Progenitor cell of endocrine pancreas (in vitro differentiated cells): ENCODE measurements around the gene CYTH4. TPM values are rescaled to one million over a fixed set of nuclear protein-coding genes. Genes with fewer than 3 reads are reported as not detected.

ENCODE experiments used
- DNase-seq: peaks from one replicate; pipeline ENCODE4 v3.0.0; 2021; ENCODE audit warnings: low spot score; ENCODE audit not compliant: unreplicated experiment
- H3K27ac Mint-ChIP-seq: 2 replicates; pipeline ENCODE4 v1.8.0; 2021; ENCODE audit warnings: mild to moderate bottlenecking, moderate library complexity, mixed read lengths
- H3K27me3 Mint-ChIP-seq: 2 replicates; pipeline ENCODE4 v1.8.0; 2021; ENCODE audit warnings: mixed read lengths
- H3K36me3 Mint-ChIP-seq: 2 replicates; pipeline ENCODE4 v1.8.0; 2022; ENCODE audit warnings: mixed read lengths; ENCODE audit not compliant: insufficient read depth
- H3K4me1 Mint-ChIP-seq: 2 replicates; pipeline ENCODE4 v1.8.0; 2021; ENCODE audit warnings: low read depth, mixed read lengths
- H3K4me3 Mint-ChIP-seq: 2 replicates; pipeline ENCODE4 v1.8.0; 2021; ENCODE audit warnings: low read depth, mild to moderate bottlenecking, moderate library complexity, mixed read lengths
- H3K9me3 Mint-ChIP-seq: 2 replicates; pipeline ENCODE4 v1.8.0; 2021; ENCODE audit warnings: low read depth, mixed read lengths
- CTCF ChIP-seq: fragments of 200-600 bp; sonication (generic); IDR thresholded peaks from one replicate; pipeline ENCODE4 v1.5.0; 2021; ENCODE audit warnings: antibody characterized with exemption, mild to moderate bottlenecking; ENCODE audit not compliant: unreplicated experiment
- total RNA-seq: library from RNA; stranded (reverse); gene quantifications from 2 replicates; pipeline ENCODE4 v1.2.1, GENCODE V29; 2021

Gene CYTH4
- total RNA-seq, 1 donor from 2014 or later: not detected

DNA sequence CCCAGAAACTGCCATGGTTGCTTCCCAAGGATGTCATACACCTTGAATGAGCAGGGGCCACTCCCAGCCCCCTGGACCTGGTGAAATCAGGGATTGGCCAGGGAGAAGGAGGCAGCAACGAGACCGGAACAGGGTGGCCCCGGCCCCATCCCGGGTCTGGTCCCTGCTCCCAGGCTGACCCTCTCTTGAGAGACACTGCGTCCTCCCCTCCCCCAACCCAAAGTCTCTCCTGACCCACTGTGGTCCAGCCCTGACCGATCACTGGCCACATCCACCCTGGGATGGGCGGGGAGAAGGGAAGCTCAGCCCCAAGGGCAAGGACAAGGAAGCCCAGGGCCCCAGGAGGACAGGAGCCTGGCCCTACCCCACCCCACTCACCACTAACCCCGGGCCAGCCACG, 12.4 kb downstream of the CYTH4 start:
- Mint-ChIP-seq H3K4me3 (no peak overlapping the region), H3K27me3 (peaks cover 16% of the 10 kb centered on the region), H3K4me1 (no peaks in the 10 kb centered on the region), H3K27ac (no peak overlapping the region), H3K36me3 (no peaks in the 10 kb centered on the region), H3K9me3 (peaks cover 4% of the 10 kb centered on the region)
- no peak for DNase-seq
- no peak for TF ChIP-seq CTCF

DNA sequence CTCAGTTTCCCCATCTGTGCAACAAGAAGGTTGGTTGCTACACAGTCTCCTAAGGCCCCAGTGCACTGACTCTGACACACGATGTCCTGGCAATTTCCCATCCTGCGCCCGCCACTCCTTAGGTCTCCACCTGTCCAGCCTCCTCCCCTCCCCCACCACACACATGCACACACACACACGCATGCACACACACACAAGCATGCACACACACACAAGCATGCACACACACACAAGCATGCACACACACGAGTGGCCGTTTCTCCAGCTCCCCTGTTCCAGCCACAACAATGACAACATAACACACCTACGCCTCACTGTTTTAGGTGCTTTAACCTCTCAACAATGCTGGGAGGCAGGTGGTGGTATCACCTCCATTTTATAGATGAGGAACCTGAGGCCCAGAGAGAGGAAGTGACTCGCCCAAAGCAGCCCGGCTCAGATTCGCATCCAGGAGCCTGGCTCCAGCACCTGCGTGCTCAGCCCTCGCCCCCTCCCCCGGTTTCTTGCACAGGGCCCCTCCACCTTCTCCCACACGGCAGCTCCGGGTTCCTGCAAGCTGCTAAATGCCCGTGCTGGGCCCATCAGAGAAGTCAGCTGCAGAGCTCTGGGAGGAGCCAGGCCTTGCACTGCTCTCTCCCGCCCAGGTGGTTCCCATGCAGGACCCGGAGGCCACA, 13.0 kb downstream of the CYTH4 start:
- Mint-ChIP-seq H3K27ac (no peak overlapping the region), H3K36me3 (no peaks in the 10 kb centered on the region), H3K9me3 (peaks cover 4% of the 10 kb centered on the region), H3K4me3 (no peak overlapping the region), H3K27me3 (peaks cover 15% of the 10 kb centered on the region), H3K4me1 (no peaks in the 10 kb centered on the region)
- DNase-seq: no peak
- TF ChIP-seq CTCF: no peak

DNA sequence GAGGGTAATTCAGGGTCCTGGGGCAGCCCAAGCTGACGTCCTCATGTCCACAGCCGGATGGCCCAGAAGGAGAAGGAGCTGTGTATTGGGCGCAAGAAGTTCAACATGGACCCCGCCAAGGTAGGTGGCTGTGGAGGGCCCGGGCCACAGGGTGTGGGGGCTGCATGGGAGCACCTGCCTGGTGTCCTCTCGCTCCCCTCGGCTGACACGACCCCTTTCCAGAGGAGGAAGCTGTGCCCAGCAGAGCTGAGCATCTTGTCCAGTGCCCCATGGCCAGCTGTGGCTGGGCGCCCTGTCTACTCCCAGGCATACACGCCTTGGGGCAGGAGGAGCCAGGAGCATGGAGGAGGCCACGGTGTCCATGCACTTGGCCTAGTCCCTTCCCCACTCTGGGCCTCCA, 13.6 kb downstream of the CYTH4 start:
- H3K27ac Mint-ChIP-seq: no peak overlapping the region
- no peak overlapping the region for H3K4me3 Mint-ChIP-seq
- H3K36me3 Mint-ChIP-seq: no peaks in the 10 kb centered on the region
- DNase-seq: no peak
- H3K9me3 Mint-ChIP-seq: peaks cover 4% of the 10 kb centered on the region
- no peaks in the 10 kb centered on the region for H3K4me1 Mint-ChIP-seq
- no peak for TF ChIP-seq CTCF
- peaks cover 15% of the 10 kb centered on the region for H3K27me3 Mint-ChIP-seq

GRCh38 chr22:37298748-37299495, 16.6 kb downstream of the CYTH4 start:
- H3K9me3 Mint-ChIP-seq: no peaks in the 10 kb centered on the region
- no peak overlapping the region for H3K27ac Mint-ChIP-seq
- no peak overlapping the region for H3K4me3 Mint-ChIP-seq
- no peaks in the 10 kb centered on the region for H3K4me1 Mint-ChIP-seq
- no peaks in the 10 kb centered on the region for H3K36me3 Mint-ChIP-seq
- TF ChIP-seq CTCF: no peak
- H3K27me3 Mint-ChIP-seq: peaks cover 20% of the 10 kb centered on the region
- DNase-seq: no peak

- DNase-seq: no peak
- no peaks in the 10 kb centered on the region for H3K4me1 Mint-ChIP-seq
- no peaks in the 10 kb centered on the region for H3K9me3 Mint-ChIP-seq
- TF ChIP-seq CTCF: no peak
- peaks cover 20% of the 10 kb centered on the region for H3K27me3 Mint-ChIP-seq
- no peak overlapping the region for H3K27ac Mint-ChIP-seq
- H3K4me3 Mint-ChIP-seq: no peak overlapping the region
- H3K36me3 Mint-ChIP-seq: no peaks in the 10 kb centered on the region
These were observed 17.7 kb downstream of the CYTH4 start for GRCh38 chr22:37299969-37300509.
